SU-DHL-6 (cell line): Measurements from ENCODE around the gene CCNE1.

Experiments used
- H2AFZ ChIP-seq: fragments of 200-600 bp; sonication (generic); 2 replicates; pipeline ENCODE4 v1.6.1; 2014; ENCODE audit warnings: low read depth, mild to moderate bottlenecking, moderate library complexity, mixed read lengths, antibody characterized with exemption, low read length; ENCODE audit not compliant: severe bottlenecking
- H3F3A ChIP-seq: fragments of 200-600 bp; shearing (Covaris generic); 2 replicates; pipeline ENCODE4 v1.6.0; 2016; ENCODE audit warnings: antibody characterized with exemption, mild to moderate bottlenecking; ENCODE audit not compliant: insufficient read depth
- H3K27ac ChIP-seq: fragments of 200-600 bp; sonication (generic); 2 replicates; pipeline ENCODE4 v1.5.1; 2016; ENCODE audit warnings: low read depth, mild to moderate bottlenecking, low read length, moderate library complexity, mixed read lengths
- H3K27me3 ChIP-seq: fragments of 200-600 bp; sonication (generic), shearing (Covaris generic); 2 replicates; pipeline ENCODE4 v1.6.0; 2014; ENCODE audit warnings: mild to moderate bottlenecking, low read length
- H3K36me3 ChIP-seq: fragments of 200-600 bp; sonication (generic); 2 replicates; pipeline ENCODE4 v1.6.1; 2014; ENCODE audit warnings: mild to moderate bottlenecking, low read length, mixed read lengths
- H3K4me2 ChIP-seq: fragments of 300-600, 200-600 bp; shearing (Covaris generic), sonication (generic); 2 replicates; pipeline ENCODE4 v1.6.0; 2014; ENCODE audit warnings: low read length, low read depth, mild to moderate bottlenecking; ENCODE audit not compliant: poor library complexity, severe bottlenecking
- H3K4me3 ChIP-seq: fragments of 200-600 bp; sonication (generic); 2 replicates; pipeline ENCODE4 v1.5.1; 2014; ENCODE audit warnings: antibody characterized with exemption, low read length, mild to moderate bottlenecking, mixed read lengths; ENCODE audit not compliant: insufficient read depth, poor library complexity, severe bottlenecking
- H3K79me2 ChIP-seq: fragments of 200-600 bp; sonication (generic); 2 replicates; pipeline ENCODE4 v1.6.1; 2014; ENCODE audit warnings: mild to moderate bottlenecking, low read length, moderate library complexity; ENCODE audit not compliant: insufficient read depth
- H3K9ac ChIP-seq: fragments of 200-600 bp; sonication (generic); 2 replicates; pipeline ENCODE4 v1.7.0; 2014; ENCODE audit warnings: mild to moderate bottlenecking, low read length
- H3K9me2 ChIP-seq: fragments of 200-600 bp; sonication (generic); replicated peaks from 2 replicates; pipeline ENCODE4 v1.6.1; 2014; ENCODE audit warnings: low read length; ENCODE audit not compliant: insufficient read depth
- H3K9me3 ChIP-seq: fragments of 200-600 bp; sonication (generic); 2 replicates; pipeline ENCODE4 v1.6.1; 2014; ENCODE audit warnings: low read length, mixed read lengths; ENCODE audit not compliant: insufficient read depth
- H4K20me1 ChIP-seq: fragments of 200-600 bp; sonication (generic); 2 replicates; pipeline ENCODE4 v1.6.1; 2014; ENCODE audit warnings: low read depth, mild to moderate bottlenecking, antibody characterized with exemption, low read length, moderate library complexity, mixed read lengths
- CTCF ChIP-seq: fragments of 200-600 bp; sonication (generic); IDR thresholded peaks from one replicate; pipeline ENCODE4 v1.5.1; 2017; ENCODE audit warnings: antibody characterized with exemption, mild to moderate bottlenecking, low read length, moderate library complexity; ENCODE audit not compliant: insufficient read depth, poor library complexity, severe bottlenecking
- EZH2phosphoT487 ChIP-seq: fragments of 200-600 bp; sonication (generic), shearing (Covaris generic); conservative IDR thresholded peaks from 2 replicates; pipeline ENCODE4 v1.6.1; 2018; ENCODE audit warnings: mild to moderate bottlenecking, antibody characterized with exemption, low read length, moderate library complexity, mixed read lengths

The CCNE1 gene

DNA sequence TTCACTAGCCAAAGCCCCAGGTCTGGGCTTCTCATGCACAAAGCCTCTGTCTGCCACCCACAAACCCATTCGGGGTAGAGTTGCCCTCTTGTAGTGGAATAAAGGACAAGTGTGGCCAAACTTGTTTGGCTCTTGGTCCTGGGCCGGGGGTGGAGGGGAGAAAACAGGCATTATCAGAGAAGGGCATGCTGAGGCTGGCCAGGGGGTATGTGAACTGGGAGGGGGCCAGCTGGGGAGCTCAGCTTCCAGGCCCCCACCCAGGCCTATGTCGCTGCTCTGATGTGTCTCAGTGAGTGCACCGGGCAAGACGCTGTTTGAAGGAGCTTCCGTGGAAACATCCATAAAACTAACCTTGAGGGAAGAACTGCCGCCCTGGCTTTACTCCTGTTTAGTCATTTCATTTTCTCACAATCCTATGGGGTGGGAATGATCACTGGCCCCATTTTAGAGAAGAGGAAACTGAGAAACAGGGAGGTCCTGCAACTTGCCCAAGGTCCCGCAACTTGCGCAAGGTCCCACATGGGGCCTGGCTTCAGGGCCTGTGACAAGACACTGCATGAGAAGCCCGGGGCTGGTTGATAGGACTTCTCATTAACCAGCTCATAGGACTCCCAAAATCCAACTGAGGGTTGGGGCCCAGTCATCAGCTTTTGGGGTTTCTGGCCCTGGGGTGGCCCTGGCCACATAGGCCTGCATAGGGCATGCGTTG, 30.8 kb downstream of the CCNE1 start:
- Histone ChIP-seq H3K4me2 (no peak overlapping the region), H3K9me2 (no peaks in the 10 kb centered on the region), H4K20me1 (no peaks in the 10 kb centered on the region), H3K36me3 (no peaks in the 10 kb centered on the region), H3K9ac (no peak overlapping the region), H3K27me3 (no peaks in the 10 kb centered on the region), H3K4me3 (no peak overlapping the region), H3K27ac (no peak overlapping the region), H2AFZ (no peak overlapping the region), H3K79me2 (no peaks in the 10 kb centered on the region), H3F3A (no peaks in the 10 kb centered on the region), H3K9me3 (no peaks in the 10 kb centered on the region)
- TF ChIP-seq CTCF (no peak), EZH2phosphoT487 (no peak)

- no peak overlapping the region for H3K27ac ChIP-seq
- H3K9me2 ChIP-seq, result no peaks in the 10 kb centered on the region
- H3F3A ChIP-seq, result no peaks in the 10 kb centered on the region
- no peaks in the 10 kb centered on the region for H3K79me2 ChIP-seq
- H4K20me1 ChIP-seq, result no peaks in the 10 kb centered on the region
- no peak overlapping the region for H2AFZ ChIP-seq
- TF ChIP-seq CTCF, result no peak
- no peak for TF ChIP-seq EZH2phosphoT487
- no peak overlapping the region for H3K4me3 ChIP-seq
- H3K9me3 ChIP-seq, result no peaks in the 10 kb centered on the region
- H3K36me3 ChIP-seq, result no peaks in the 10 kb centered on the region
- no peak overlapping the region for H3K4me2 ChIP-seq
- H3K9ac ChIP-seq, result no peak overlapping the region
- no peaks in the 10 kb centered on the region for H3K27me3 ChIP-seq
These were observed 31.6 kb downstream of the CCNE1 start for GRCh38 chr19:29843180-29844051.

DNA sequence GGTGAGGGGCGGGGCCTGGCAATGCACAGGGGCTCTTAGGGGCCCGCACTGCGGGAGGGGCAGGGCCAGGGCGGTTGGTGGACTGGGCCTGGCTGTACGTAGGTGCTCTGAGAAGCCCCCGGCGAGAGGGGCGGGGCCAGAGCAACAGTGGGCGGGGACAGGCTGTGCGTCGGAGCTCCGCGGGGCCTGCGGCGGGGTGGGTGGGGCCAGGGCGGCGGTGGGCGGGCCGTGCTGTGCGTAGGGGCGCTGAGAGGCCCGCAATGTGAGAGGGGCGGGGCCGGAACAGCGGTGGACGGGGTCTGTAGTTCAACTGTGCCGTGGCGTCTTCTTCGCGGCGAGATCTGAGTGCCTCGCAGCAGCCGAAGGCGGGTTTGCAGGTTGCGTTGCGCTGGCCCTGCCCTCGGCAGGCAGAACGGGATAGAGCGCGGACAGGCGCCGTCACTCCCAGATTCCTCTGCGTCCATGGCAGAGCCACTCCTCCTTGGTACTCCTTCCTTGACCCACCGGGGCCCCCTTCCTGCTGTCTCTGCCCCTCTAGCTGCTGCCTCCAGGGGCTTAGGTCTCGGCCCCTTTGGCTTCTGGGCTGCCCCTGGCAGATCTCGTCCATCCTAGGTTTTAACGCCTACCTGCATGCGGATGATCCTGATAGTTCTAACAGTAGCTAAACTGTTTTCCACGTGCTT, 33.2 kb downstream of the CCNE1 start:
- Histone ChIP-seq H3K4me3 (peak overlapping the region; percentile 64), H3K9me3 (no peaks in the 10 kb centered on the region), H4K20me1 (no peaks in the 10 kb centered on the region), H3F3A (no peaks in the 10 kb centered on the region), H2AFZ (peak overlapping the region; percentile 95), H3K9me2 (no peaks in the 10 kb centered on the region), H3K79me2 (no peaks in the 10 kb centered on the region), H3K9ac (peak overlapping the region; percentile 61), H3K36me3 (no peaks in the 10 kb centered on the region), H3K4me2 (peak overlapping the region; percentile 82), H3K27me3 (no peaks in the 10 kb centered on the region), H3K27ac (no peak overlapping the region)
- TF ChIP-seq EZH2phosphoT487 (no peak), CTCF (no peak)
